ENCODE data around the gene SNCA. TPM values are rescaled to one million over a fixed set of nuclear protein-coding genes. Genes with fewer than 3 reads are reported as not detected.

SNCA gene
- total RNA-seq, 1 experiment from 2014 or later: 36.8 TPM

GRCh38 chr4:89745708-89746107 is 91.3 kb downstream of the SNCA start:
- Mint-ChIP-seq H3K4me1 (ENCODE audit: low read depth, unreplicated experiment) (no peaks in the 10 kb centered on the region), H3K36me3 (ENCODE audit: insufficient read depth, unreplicated experiment) (no peaks in the 10 kb centered on the region), H3K27me3 (ENCODE audit: unreplicated experiment) (no peaks in the 10 kb centered on the region), H3K27ac (ENCODE audit: unreplicated experiment) (no peak overlapping the region), H3K4me3 (ENCODE audit: low read depth, unreplicated experiment) (no peak overlapping the region), H3K9me3 (ENCODE audit: low read depth, unreplicated experiment) (no peaks in the 10 kb centered on the region)
- TF ChIP-seq, protein P1, sequence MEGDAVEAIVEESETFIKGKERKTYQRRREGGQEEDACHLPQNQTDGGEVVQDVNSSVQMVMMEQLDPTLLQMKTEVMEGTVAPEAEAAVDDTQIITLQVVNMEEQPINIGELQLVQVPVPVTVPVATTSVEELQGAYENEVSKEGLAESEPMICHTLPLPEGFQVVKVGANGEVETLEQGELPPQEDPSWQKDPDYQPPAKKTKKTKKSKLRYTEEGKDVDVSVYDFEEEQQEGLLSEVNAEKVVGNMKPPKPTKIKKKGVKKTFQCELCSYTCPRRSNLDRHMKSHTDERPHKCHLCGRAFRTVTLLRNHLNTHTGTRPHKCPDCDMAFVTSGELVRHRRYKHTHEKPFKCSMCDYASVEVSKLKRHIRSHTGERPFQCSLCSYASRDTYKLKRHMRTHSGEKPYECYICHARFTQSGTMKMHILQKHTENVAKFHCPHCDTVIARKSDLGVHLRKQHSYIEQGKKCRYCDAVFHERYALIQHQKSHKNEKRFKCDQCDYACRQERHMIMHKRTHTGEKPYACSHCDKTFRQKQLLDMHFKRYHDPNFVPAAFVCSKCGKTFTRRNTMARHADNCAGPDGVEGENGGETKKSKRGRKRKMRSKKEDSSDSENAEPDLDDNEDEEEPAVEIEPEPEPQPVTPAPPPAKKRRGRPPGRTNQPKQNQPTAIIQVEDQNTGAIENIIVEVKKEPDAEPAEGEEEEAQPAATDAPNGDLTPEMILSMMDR (IDR thresholded peaks at IDR 0.05; ENCODE audit: unreplicated experiment): no peak
- BruUV-seq (replicated peaks): no TSS peak
- no peak for DNase-seq
- CTCF ChIA-PET: no interaction called here
- intact Hi-C loops (cut with micrococcal nuclease; ENCODE audit: unreplicated experiment): no loop called here

DNA sequence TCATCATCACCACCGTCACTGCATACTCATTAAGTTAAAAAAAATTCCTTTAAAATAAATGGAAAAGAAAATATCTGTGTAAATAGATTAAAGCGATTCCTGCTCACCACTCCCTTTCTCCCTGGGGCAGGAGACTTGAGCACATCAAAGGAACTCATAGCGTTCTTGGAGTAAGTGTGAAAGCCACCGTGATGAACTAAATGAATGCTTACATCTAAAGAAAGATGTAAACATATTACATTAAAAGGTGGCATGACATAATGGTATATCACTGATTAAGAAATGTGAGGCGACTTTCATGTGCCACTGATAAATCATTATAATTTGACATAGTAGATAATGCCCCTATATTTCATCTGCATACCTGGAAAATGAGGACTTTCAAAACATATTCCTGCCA is 92.0 kb downstream of the SNCA start:
- Mint-ChIP-seq H3K4me3 (ENCODE audit: low read depth, unreplicated experiment) (no peak overlapping the region), H3K4me1 (ENCODE audit: low read depth, unreplicated experiment) (no peaks in the 10 kb centered on the region), H3K9me3 (ENCODE audit: low read depth, unreplicated experiment) (no peaks in the 10 kb centered on the region), H3K36me3 (ENCODE audit: insufficient read depth, unreplicated experiment) (no peaks in the 10 kb centered on the region), H3K27me3 (ENCODE audit: unreplicated experiment) (no peaks in the 10 kb centered on the region), H3K27ac (ENCODE audit: unreplicated experiment) (no peak overlapping the region)
- BruUV-seq (replicated peaks): no TSS peak
- TF ChIP-seq, protein P1 (IDR thresholded peaks at IDR 0.05; ENCODE audit: unreplicated experiment): no peak
- intact Hi-C loops (cut with micrococcal nuclease; ENCODE audit: unreplicated experiment): no loop called here
- CTCF ChIA-PET: no interaction called here
- DNase-seq: no peak

- TF ChIP-seq, protein P1 (IDR thresholded peaks at IDR 0.05; ENCODE audit: unreplicated experiment): no peak
- CTCF ChIA-PET: no interaction called here
- no peaks in the 10 kb centered on the region for H3K36me3 Mint-ChIP-seq (ENCODE audit: insufficient read depth, unreplicated experiment)
- H3K4me3 Mint-ChIP-seq (ENCODE audit: low read depth, unreplicated experiment): no peak overlapping the region
- DNase-seq: no peak
- H3K4me1 Mint-ChIP-seq (ENCODE audit: low read depth, unreplicated experiment): no peaks in the 10 kb centered on the region
- BruUV-seq (replicated peaks): no TSS peak
- no peak overlapping the region for H3K27ac Mint-ChIP-seq (ENCODE audit: unreplicated experiment)
- intact Hi-C loops (cut with micrococcal nuclease; ENCODE audit: unreplicated experiment): no loop called here
- no peaks in the 10 kb centered on the region for H3K9me3 Mint-ChIP-seq (ENCODE audit: low read depth, unreplicated experiment)
- H3K27me3 Mint-ChIP-seq (ENCODE audit: unreplicated experiment): no peaks in the 10 kb centered on the region
These were observed 95.2 kb downstream of the SNCA start for GRCh38 chr4:89741768-89742167.

DNA sequence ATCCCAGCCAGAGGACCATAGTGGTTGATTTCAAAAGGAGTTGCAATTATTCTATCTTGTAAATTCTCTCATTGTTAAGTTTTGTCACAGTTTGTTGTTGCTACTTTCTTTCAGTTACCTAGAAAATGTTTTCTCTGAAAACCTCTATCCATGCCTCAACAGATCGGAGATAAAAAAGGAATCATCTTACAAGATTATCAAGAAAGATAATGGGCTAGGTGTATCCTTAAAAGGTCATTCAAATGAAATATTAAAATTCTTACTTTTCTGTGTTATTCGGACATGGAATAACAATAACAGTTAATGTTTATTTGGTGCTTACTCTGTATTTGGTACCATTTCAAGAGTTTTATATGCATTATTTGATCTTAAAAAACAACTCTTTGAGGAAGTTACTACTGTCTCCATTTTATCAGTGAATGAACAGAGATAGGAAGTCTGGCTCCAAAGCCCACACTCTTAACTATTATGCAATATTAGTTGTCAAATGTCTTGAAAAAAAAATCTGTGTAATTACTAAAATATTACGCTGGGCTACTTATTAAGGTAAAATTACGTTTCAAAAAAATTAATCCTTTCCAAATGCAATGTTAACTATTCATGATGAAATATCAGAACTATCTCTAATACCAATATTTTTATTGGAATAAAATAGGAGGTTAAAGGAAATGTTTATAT is 97.5 kb downstream of the SNCA start:
- no peaks in the 10 kb centered on the region for H3K27me3 Mint-ChIP-seq (ENCODE audit: unreplicated experiment)
- no peak overlapping the region for H3K4me3 Mint-ChIP-seq (ENCODE audit: low read depth, unreplicated experiment)
- intact Hi-C loops (cut with micrococcal nuclease; ENCODE audit: unreplicated experiment): no loop called here
- H3K9me3 Mint-ChIP-seq (ENCODE audit: low read depth, unreplicated experiment): no peaks in the 10 kb centered on the region
- no peaks in the 10 kb centered on the region for H3K4me1 Mint-ChIP-seq (ENCODE audit: low read depth, unreplicated experiment)
- no TSS peak for BruUV-seq (replicated peaks)
- CTCF ChIA-PET: no interaction called here
- TF ChIP-seq, protein P1 (IDR thresholded peaks at IDR 0.05; ENCODE audit: unreplicated experiment): no peak
- no peaks in the 10 kb centered on the region for H3K36me3 Mint-ChIP-seq (ENCODE audit: insufficient read depth, unreplicated experiment)
- no peak for DNase-seq
- H3K27ac Mint-ChIP-seq (ENCODE audit: unreplicated experiment): no peak overlapping the region

All from Calu3 (cell line).